ENCODE measurements around the gene SMURF2. TPM values are rescaled to one million over a fixed set of nuclear protein-coding genes. Genes with fewer than 3 reads are reported as not detected.
"Not testable (repeated sequence)": the region's sequence is repeated elsewhere in the genome, so short reads cannot be mapped to it uniquely, and the experiment has no call there.

SMURF2 gene
- total RNA-seq, 1 experiment from 2014 or later = 24.7 TPM

GRCh38 chr17:64579917-64580316 lies 82.2 kb downstream of the SMURF2 start:
- no TSS peak for BruUV-seq (replicated peaks)
- H3K27me3 ChIP-seq (replicated peaks; ENCODE audit: insufficient read depth, low read depth, low read length, poor library complexity) = no peaks in the 10 kb centered on the region
- no peak for TF ChIP-seq CTCF (conservative IDR thresholded peaks at IDR 0.05; ENCODE audit: low read depth, low read length)
- no peak for TF ChIP-seq EZH2 (IDR thresholded peaks at IDR 0.05; ENCODE audit: borderline replicate concordance, low read depth, low read length, poor library complexity, severe bottlenecking)
- intact Hi-C loops (cut with micrococcal nuclease; ENCODE audit: unreplicated experiment) = no loop called here
- CTCF ChIA-PET = no interaction called here
- H3K36me3 ChIP-seq (ENCODE audit: insufficient read depth, low read length, poor library complexity, severe bottlenecking) = peaks cover 10% of the 10 kb centered on the region
- no peak overlapping the region for H3K4me3 ChIP-seq (ENCODE audit: low read depth, low read length, poor library complexity, severe bottlenecking)
- no peak overlapping the region for H3K27ac ChIP-seq (ENCODE audit: low read depth, low read length, poor library complexity, severe bottlenecking)
- no peaks in the 10 kb centered on the region for H3K9me3 ChIP-seq (ENCODE audit: low read depth, low read length, poor library complexity, severe bottlenecking)
- no peak for DNase-seq (ENCODE audit: low spot score)
- H3K4me1 ChIP-seq (ENCODE audit: insufficient read depth, low read length, poor library complexity, severe bottlenecking) = no peaks in the 10 kb centered on the region
- POLR2A ChIA-PET (ENCODE audit: low non-redundant PET) = no interaction called here

- POLR2A ChIA-PET (ENCODE audit: low non-redundant PET); H3K27me3 ChIP-seq (replicated peaks; ENCODE audit: insufficient read depth, low read depth, low read length, poor library complexity); BruUV-seq (replicated peaks); H3K9me3 ChIP-seq (ENCODE audit: low read depth, low read length, poor library complexity, severe bottlenecking); CTCF ChIA-PET; DNase-seq (ENCODE audit: low spot score); intact Hi-C loops (cut with micrococcal nuclease; ENCODE audit: unreplicated experiment); H3K27ac ChIP-seq (ENCODE audit: low read depth, low read length, poor library complexity, severe bottlenecking); H3K4me1 ChIP-seq (ENCODE audit: insufficient read depth, low read length, poor library complexity, severe bottlenecking); H3K4me3 ChIP-seq (ENCODE audit: low read depth, low read length, poor library complexity, severe bottlenecking): not testable (repeated sequence)
- peaks cover 11% of the 10 kb centered on the region for H3K36me3 ChIP-seq (ENCODE audit: insufficient read depth, low read length, poor library complexity, severe bottlenecking)
These were observed 85.1 kb downstream of the SMURF2 start for GRCh38 chr17:64577025-64577424.

DNA sequence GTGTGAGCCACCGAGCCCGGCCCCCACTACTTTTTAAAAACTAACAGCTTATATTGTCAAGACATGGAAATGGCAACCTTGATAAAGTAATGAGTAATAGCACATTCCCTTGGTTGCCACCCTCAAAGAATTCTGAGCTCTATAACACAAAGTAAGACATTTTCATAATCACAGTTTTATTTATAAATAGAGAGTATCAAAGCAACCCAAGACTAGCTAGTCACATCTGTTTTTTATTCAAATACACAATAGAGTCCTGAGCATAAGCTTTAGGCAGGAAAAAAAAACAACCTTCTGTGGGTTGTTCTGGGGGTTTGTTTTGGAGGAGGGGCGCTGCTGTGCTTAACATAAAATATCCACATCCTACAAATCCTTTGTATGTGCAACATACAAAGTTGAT lies 86.7 kb downstream of the SMURF2 start:
- no peaks in the 10 kb centered on the region for H3K27me3 ChIP-seq (replicated peaks; ENCODE audit: insufficient read depth, low read depth, low read length, poor library complexity)
- H3K27ac ChIP-seq (ENCODE audit: low read depth, low read length, poor library complexity, severe bottlenecking) = no peak overlapping the region
- no peak overlapping the region for H3K4me3 ChIP-seq (ENCODE audit: low read depth, low read length, poor library complexity, severe bottlenecking)
- intact Hi-C loops (cut with micrococcal nuclease; ENCODE audit: unreplicated experiment) = no loop called here
- H3K4me1 ChIP-seq (ENCODE audit: insufficient read depth, low read length, poor library complexity, severe bottlenecking) = peaks cover 3% of the 10 kb centered on the region
- ChIA-PET CTCF (no interaction called here), POLR2A (ENCODE audit: low non-redundant PET) (interaction anchor here (0.8 kb wide), 1 partner anchor 45 kb away, joined by 3 read pairs; no protein-coding TSS in a partner anchor)
- H3K9me3 ChIP-seq (ENCODE audit: low read depth, low read length, poor library complexity, severe bottlenecking) = no peaks in the 10 kb centered on the region
- no TSS peak for BruUV-seq (replicated peaks)
- H3K36me3 ChIP-seq (ENCODE audit: insufficient read depth, low read length, poor library complexity, severe bottlenecking) = peaks cover 19% of the 10 kb centered on the region
- TF ChIP-seq CTCF (conservative IDR thresholded peaks at IDR 0.05; ENCODE audit: low read depth, low read length) (no peak), EZH2 (IDR thresholded peaks at IDR 0.05; ENCODE audit: borderline replicate concordance, low read depth, low read length, poor library complexity, severe bottlenecking) (no peak)
- DNase-seq (ENCODE audit: low spot score) = no peak

DNA sequence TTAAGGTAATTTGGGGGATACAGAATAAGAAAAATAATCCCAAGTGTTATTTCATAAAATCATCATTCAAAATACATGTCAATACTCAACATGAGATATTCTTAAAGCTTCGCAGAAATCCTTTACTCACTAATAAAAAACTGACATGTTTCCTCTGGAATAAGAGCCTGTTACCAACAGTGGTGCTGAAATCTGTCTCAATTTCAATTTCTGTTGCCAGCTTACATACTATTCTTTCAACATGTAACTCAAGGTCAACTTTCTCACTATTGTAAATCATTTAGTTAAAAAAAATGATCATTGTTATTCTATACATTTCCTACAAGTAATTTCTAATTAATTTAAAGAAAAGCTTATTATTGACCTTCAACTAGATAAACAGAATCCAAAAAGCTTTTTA lies 87.5 kb downstream of the SMURF2 start:
- BruUV-seq (replicated peaks) = no TSS peak
- H3K9me3 ChIP-seq (ENCODE audit: low read depth, low read length, poor library complexity, severe bottlenecking) = no peaks in the 10 kb centered on the region

More for the DNA sequence above, 87.5 kb downstream of the SMURF2 start:
- peaks cover 3% of the 10 kb centered on the region for H3K4me1 ChIP-seq (ENCODE audit: insufficient read depth, low read length, poor library complexity, severe bottlenecking)
- H3K27ac ChIP-seq (ENCODE audit: low read depth, low read length, poor library complexity, severe bottlenecking) = no peak overlapping the region
- no peak for DNase-seq (ENCODE audit: low spot score)
- CTCF ChIA-PET = no interaction called here
- no peak overlapping the region for H3K4me3 ChIP-seq (ENCODE audit: low read depth, low read length, poor library complexity, severe bottlenecking)
- H3K36me3 ChIP-seq (ENCODE audit: insufficient read depth, low read length, poor library complexity, severe bottlenecking) = peaks cover 21% of the 10 kb centered on the region
- TF ChIP-seq EZH2 (IDR thresholded peaks at IDR 0.05; ENCODE audit: borderline replicate concordance, low read depth, low read length, poor library complexity, severe bottlenecking) = no peak
- no peak for TF ChIP-seq CTCF (conservative IDR thresholded peaks at IDR 0.05; ENCODE audit: low read depth, low read length)
- intact Hi-C loops (cut with micrococcal nuclease; ENCODE audit: unreplicated experiment) = no loop called here
- H3K27me3 ChIP-seq (replicated peaks; ENCODE audit: insufficient read depth, low read depth, low read length, poor library complexity) = no peaks in the 10 kb centered on the region
- POLR2A ChIA-PET (ENCODE audit: low non-redundant PET) = no interaction called here

Measured in A673 (cell line).